GM19372 (cell line): ENCODE data around the gene CABLES1.

Experiments used
- ATAC-seq: cut with Tn5 transposase; IDR thresholded peaks from one replicate; pipeline ENCODE4 v1.9.1; 2021; ENCODE audit warnings: mild to moderate bottlenecking, low read depth, moderate library complexity; ENCODE audit not compliant: unreplicated experiment

Gene CABLES1

DNA sequence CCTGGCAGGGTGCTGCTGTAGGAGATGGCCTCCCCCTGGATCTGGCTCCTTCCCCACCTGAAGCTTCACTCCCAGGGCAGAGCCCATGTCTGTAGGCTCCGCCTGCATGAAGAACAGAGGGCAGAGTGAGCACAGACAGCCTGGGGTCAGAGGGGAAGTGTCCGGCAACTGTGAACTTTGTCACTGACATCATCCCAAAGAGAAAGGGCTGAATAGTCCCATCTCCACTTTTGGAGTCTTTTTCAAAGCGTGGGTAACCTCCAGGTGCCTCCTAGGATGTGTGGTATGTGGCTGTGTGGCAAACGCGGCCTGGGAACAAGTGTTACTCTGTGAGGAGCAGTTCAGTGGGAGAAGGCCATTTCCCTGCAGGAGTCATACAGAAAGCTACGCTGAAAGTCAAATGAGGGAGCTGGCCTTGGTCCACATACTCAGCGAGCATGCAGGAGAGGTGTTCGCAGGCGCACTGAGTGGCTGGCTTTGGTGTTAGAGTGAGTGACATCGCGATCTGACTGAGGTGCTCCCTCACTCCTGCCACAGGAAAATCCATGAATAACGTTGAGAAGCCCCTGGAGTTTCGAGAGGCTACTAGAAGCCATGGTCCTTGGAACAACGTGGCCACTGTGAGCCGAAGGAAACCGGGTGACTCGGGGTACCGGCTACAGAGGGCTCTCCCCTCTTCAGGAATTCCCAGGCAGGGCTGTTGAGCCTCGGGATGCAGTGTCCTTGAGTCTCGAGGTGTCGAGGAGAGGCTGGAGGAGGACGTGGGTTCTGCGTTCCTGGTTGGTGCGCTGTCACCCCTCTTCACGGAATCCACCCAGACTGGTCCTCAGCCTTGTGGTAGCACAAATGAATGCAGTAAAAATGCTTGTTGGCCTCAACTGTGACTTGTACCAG, 54.7 kb downstream of the CABLES1 start:
- no peak for ATAC-seq

DNA sequence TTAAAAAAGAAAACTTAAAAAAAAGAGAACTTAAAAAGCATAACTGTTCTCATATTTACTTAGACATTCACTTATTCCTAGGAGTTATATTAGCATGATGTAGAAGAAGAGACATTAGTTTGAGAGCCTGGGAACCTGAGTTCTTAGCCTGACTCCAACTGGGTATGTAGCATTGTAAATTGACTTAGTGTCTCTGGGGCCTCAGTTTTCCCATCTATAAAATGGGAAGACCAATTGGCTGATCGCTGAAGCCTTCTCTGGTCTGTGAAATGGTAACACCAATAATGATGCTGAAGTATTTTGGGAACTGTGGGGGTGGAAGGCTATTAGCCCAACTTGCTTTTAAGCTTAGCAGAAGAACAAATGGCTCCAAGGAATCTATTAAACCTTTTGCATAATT, 55.9 kb downstream of the CABLES1 start:
- no peak for ATAC-seq

DNA sequence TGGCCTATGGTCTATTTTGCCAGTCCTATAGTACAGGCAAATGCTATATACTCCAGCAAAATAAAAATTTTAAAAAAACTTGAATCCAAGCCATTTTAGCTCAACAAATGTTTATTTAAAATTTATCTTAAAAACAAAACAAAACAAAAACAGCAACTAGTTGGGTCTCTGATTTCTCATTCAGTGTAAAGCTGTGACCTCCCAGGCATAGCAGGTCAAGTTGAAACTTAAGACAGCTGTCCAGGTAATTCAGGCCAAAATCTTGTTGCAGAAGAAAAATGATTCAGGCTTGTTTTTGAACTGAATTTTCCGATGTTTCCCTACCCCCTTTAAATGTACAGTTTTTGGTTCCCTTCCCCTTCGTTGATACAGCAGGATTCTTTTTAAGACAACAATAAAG, 58.5 kb downstream of the CABLES1 start:
- no peak for ATAC-seq

- ATAC-seq, result no peak
Observed at GRCh38 chr18:23194155-23194996, 59.1 kb downstream of the CABLES1 start.

GRCh38 chr18:23194997-23195957, 60.0 kb downstream of the CABLES1 start:
- no peak for ATAC-seq

- no peak for ATAC-seq
Observed at GRCh38 chr18:23196119-23197007, 61.1 kb downstream of the CABLES1 start.

GRCh38 chr18:23198217-23198845, 63.0 kb downstream of the CABLES1 start:
- ATAC-seq, result no peak

DNA sequence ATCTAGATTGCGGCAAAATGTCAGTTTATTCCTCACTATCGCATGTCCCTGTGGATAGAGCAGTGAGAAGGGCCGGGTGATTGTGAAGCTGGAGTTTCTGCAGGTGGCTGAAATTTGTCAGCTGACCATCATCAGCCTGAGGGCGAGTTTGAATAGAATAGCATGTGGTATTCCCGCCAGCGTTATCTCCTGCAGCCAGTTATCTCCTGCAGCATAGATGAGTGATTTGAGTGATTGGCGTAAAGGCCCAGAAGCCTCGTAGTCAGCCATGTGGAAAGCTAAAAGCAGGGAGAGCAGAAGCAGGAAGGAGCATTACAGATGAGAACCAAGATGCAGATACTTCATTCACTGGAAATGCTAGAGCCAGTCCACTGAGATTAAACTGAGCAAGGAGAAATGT, 65.5 kb downstream of the CABLES1 start:
- ATAC-seq, result no peak

- no peak for ATAC-seq
Observed at GRCh38 chr18:23201741-23202140, 66.5 kb downstream of the CABLES1 start.

- no peak for ATAC-seq
Observed at GRCh38 chr18:23203891-23204432, 68.7 kb downstream of the CABLES1 start.

DNA sequence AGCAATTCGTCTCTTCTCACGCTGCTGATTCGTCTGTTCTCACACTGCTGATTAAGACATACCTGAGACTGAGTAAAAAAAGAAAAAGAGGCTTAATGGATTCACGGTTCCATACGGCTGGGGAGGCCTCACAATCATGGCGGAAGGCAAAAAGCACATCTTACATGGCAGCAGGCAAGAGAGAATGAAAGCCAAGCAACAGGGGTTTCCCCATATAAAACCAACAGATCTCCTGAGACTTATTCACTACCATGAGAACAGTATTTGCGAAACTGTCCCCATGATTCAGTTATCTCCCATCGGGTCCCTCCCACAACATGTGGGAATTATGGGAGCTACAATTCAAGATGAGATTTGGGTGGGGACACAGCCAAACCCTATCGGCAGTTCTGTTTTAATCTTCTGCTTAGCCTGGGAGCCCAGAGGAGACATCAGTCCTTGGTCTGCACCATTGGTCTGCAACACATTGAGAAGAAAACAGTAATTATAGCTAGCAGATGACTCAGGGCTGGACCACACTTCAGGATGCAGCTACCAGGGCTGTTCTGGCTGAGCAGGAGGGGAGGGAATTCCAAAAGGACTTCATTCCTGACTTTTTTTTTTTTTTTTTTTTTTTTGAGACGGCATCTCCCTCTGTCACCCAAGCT, 69.4 kb downstream of the CABLES1 start:
- no peak for ATAC-seq

DNA sequence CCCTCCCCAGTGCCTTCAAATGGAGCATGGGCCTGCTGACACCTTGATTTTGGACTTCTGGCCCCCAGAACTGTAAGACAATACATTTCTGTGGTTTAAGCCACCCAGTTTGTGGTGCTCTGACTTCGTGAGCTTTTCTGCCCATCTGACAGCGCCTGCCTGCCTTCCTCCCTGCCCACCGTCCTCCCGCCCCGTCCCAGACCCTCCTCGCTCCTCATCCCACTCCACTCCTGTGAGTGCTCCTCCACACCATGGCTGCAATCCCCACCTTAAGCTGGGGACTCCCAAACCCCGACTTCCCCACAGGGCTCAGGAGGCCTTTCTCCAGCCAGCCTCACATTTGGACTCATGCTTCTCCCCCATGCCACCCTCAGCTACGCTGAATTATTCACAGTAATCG, 70.7 kb downstream of the CABLES1 start:
- ATAC-seq, result no peak

DNA sequence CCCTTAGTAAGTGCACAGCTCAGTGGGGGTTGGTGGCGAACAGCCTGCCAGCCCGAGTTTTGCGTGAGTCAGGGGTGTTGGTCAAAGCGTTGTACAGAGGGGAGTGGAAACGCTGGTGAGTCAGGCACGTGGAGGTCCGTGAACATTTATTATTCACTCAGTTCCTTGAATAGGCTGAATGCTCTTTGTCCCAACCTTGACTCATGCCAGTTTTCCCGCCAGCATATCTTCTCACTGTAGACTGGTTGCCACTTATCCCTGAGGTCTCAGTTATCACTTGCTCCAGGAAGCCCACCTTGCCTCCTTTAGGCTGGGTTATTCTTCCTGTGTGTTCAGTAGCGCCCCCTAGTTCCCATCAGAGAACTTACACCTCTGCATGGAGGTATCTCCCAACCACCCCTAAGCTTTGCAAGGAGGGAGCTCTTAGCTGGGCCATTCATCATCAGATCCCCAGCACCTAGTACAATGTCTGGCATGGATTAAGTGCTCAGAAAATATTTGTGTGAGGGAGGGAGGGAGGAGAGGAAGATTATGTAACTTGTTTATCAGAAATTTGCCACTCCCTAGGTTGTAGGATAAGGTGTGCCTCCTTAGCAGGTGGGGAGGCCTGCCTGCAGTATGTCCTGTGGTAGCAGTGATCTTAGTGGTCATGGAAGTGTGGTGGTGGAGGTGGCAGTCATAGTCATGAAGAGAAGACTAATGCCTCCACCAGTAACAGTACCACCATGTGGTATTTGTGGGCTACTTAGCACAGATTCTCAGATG, 72.1 kb downstream of the CABLES1 start:
- ATAC-seq, result no peak

- no peak for ATAC-seq
Observed at GRCh38 chr18:23207994-23208393, 72.7 kb downstream of the CABLES1 start.

GRCh38 chr18:23208600-23208999, 73.3 kb downstream of the CABLES1 start:
- ATAC-seq, result no peak

DNA sequence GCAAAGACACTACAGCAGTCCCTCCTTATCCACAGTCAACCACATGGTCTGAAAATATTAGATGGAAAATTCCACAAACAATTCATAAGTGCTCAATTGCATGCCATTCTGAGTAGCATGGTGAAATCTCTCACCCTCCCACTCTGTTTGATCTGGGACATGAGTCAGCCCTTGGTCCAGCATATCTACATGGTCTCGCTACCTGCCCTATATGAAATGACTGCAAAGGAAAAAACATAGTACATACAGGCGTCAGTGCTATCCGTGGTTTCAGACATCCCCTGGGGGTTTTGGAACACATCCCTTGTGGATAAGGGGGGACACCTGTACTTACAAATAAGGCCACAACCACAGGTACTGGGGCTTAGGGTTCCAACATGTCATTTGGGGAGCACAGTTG, 73.7 kb downstream of the CABLES1 start:
- no peak for ATAC-seq

DNA sequence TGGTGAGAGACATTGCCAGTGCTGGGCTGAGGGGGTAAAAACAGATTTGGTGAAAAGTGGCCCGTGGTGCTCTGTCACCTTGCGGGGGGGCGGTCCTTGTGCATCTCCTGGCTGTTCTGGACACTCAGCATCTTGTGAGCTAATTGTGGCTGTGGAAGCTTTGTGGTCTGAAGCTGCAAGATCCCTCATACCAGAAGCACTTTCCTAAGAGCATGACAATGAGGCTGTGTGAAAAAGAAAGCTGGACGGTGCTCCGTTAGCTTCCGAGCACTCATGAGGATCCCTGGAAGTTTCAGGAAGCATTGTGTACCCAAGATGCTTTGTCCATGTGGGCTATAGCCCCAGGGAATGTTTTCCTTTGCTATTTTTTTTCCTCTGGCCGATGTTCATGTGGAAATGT, 74.5 kb downstream of the CABLES1 start:
- no peak for ATAC-seq

- no peak for ATAC-seq
Observed at GRCh38 chr18:23210526-23210925, 75.2 kb downstream of the CABLES1 start.
